GM12801 (cell line): ENCODE data around the gene RGS6.

ENCODE experiments used
- TF ChIP-seq, protein P1 (sequence below): IDR thresholded peaks from one replicate; pipeline ENCODE4 v1.5.1; 2011; ENCODE audit warnings: control low read depth; ENCODE audit not compliant: insufficient read length; ENCODE audit errors: extremely low read depth

Gene RGS6

DNA sequence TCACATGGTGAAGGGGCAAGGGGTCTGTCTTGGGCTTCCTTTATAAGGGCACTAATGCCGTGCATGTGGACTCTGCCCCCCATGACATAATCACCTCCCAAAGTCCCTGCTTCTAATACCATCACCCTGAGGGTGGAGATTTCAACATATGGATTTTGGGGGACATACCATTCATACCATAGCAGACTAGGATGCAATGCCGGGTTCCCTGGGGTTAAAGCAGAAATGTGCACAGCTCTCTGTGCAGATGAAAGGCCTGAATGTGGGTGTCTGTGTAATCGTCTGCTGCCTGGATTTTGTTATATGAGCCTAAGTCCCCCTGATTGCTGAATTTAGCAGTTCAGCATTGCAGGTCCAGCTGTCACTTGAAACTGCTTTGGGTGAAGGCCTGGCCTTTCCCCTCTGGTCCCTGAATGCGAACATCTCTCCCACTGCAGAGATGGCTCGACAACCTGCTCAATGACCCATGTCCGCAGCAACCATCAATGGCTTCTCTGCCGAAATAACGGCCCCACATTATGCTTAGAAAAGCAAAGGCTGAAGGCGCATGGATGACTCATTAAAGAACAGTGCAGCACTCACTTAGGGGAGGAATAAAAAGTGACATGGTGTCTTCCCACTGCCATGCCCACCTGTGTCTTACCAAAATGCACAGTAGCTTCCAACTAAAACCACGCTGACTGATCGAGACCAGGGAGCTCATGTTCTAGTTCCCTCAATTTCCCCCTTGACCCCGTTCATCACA, 675.3 kb downstream of the RGS6 start:
- TF ChIP-seq, protein P1, sequence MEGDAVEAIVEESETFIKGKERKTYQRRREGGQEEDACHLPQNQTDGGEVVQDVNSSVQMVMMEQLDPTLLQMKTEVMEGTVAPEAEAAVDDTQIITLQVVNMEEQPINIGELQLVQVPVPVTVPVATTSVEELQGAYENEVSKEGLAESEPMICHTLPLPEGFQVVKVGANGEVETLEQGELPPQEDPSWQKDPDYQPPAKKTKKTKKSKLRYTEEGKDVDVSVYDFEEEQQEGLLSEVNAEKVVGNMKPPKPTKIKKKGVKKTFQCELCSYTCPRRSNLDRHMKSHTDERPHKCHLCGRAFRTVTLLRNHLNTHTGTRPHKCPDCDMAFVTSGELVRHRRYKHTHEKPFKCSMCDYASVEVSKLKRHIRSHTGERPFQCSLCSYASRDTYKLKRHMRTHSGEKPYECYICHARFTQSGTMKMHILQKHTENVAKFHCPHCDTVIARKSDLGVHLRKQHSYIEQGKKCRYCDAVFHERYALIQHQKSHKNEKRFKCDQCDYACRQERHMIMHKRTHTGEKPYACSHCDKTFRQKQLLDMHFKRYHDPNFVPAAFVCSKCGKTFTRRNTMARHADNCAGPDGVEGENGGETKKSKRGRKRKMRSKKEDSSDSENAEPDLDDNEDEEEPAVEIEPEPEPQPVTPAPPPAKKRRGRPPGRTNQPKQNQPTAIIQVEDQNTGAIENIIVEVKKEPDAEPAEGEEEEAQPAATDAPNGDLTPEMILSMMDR, result no peak

DNA sequence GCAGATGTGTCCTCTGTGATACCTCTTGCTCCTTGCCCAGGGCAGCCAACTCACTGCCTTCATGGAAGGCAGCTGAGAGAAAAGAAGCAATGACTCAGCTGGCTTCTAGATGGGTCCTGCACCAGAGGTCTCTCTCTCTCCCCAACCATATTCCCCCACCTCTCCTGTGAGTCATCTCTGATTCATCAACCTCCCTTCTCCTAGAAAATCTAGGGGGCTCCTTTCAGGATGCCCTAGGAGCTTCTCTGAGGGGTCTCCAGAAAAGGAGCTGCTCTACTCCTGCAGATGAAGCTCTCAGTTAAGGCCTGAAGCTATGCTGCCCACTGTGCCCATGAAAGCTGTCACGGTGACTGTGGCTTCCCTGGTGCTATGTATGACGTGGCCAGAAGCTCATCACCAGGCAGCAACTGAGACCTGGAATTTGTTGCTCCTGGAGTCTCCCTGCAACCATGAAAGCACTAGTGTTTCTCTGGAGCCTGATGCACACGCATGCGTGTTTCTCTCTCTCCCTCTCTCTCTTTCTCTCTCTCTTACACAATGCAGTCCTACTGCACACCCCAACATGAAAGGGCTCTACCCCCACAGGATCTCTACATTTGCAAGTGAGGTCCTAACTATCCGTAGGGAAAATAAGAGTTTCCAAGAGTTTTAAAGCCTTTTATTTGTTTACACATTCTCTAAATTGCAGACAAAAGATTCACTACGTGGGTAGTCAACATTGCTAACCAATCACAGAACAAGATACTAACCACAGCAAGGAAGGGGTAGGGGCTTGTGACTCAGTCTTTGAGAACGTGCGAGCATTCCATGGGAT, 676.4 kb downstream of the RGS6 start:
- TF ChIP-seq, protein P1, result no peak

GRCh38 chr14:72609205-72609916, 677.1 kb downstream of the RGS6 start:
- TF ChIP-seq, protein P1, result no peak

DNA sequence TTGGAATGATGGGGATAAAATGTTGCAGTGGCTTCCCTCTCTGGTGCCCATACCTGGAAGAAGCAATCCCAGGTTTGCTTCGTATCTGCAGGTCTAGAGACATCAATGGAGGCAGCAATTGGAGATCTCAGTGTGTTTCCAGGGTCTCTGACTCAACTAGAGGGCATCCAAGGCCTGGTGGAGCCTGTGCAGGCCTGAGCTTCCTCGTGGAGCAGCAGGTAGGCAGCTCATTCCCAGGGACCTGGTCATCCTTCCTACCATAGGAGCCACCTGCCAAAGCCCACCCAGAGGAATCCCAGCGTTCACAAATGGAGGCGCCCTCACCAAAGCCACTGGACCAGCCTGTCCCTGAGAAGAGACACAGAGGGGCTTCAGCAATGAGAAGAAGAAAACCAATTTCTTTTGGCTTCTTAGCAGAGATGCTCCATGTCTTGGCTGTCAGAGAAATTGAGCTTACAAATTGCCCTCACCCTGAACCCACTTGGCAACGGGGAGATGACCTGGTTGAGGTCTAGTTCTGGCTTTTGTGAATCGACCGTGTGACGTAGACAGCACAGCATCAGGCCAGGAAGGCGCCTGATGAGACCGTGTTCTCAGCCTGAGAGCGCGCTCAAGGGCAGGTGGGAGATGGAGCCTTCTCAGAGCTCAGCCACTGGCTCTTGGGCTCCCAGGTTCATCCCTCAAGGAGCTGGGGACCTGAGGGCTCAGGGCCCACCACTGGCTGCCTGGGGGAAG, 678.0 kb downstream of the RGS6 start:
- TF ChIP-seq, protein P1, result no peak

DNA sequence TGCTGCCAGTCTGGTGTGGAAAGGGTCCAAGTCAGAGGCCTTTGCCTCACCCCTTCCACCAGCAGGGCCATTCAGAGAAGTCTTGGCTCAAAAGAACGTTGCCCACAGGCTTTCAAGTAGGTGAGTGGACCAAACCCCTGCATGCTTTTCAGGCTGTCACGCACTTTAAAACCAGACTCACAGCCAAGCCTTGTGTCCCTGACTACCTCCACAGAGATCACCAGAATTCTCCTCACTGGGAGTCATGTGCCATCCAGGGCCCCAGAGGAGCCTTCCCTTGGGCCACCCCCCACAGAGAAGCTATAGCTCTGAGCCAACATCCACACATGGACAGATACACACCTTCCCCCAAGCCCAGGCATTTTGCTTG, 678.6 kb downstream of the RGS6 start:
- TF ChIP-seq, protein P1, result no peak

GRCh38 chr14:72611506-72611905, 679.3 kb downstream of the RGS6 start:
- TF ChIP-seq, protein P1, result no peak

- TF ChIP-seq, protein P1, result no peak
Measured at GRCh38 chr14:72612041-72612440, 679.8 kb downstream of the RGS6 start.
